ENCODE data around the gene NIN. TPM values are rescaled to one million over a fixed set of nuclear protein-coding genes. Genes with fewer than 3 reads are reported as not detected.

Gene NIN
- polyA plus RNA-seq, 4 donors = 30.2 to 35.7 (median 32.2) TPM

Other genes starting within 250 kb of the NIN start
- 10 to 100 TPM; 39.5 to 48.9 (median 47.4) TPM for gene SAV1, start 162.9 kb downstream of the NIN start, polyA plus RNA-seq (ENCODE audit: insufficient read length in 4 of 4)
- under 1 TPM; 0.47 to 0.80 (median 0.77) TPM for gene ABHD12B, start 40.9 kb upstream of the NIN start, polyA plus RNA-seq (ENCODE audit: insufficient read length in 4 of 4)
- gene PYGL, start 113.3 kb upstream of the NIN start, polyA plus RNA-seq (ENCODE audit: insufficient read length in 4 of 4) = 10 to 100 TPM; 17.1 to 19.2 (median 18.2) TPM

All from right renal pelvis (tissue), 4 donors.